ENCODE measurements around the gene ARG2.

DNA sequence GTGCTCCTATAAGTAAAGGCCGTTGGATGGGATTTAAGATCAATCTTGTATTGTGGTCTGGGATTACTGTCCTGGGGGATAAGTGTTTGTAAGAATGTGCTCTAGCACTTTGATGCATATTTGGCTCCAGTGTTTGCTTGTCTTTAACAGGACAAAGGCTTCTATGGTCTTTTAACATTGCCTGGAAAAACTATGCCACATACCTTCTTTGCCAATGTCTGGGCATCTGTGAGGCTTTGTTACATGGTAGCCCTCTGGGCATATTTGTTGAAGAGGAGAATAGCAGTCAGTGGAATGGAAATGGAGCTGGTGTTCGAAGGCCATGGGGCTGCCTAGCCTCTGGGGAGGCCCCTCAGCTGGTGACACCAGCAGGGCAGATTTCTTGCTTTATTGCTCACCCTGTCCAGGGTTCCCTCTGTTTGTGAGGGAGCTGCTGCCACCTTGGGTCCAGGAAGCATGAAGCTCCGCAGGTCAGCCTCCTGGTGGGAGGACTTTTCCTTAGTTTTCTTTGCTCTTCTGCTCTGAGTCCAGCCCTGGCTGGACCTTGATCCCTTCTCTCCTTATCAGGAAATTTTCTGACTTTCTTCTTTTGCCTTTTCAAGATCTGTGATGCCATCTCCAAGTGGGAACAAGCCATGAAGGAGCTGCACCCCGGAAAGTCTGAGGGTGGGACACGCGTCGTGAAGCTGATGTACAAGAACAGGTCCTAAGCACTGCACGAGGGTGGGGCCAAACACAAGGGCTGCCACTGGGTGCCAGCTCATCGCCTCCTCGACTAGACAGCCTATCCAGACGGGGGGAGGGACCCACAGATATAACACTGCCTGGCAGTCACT, 39.2 kb upstream of the ARG2 start:
- TF ChIP-seq, protein P1, sequence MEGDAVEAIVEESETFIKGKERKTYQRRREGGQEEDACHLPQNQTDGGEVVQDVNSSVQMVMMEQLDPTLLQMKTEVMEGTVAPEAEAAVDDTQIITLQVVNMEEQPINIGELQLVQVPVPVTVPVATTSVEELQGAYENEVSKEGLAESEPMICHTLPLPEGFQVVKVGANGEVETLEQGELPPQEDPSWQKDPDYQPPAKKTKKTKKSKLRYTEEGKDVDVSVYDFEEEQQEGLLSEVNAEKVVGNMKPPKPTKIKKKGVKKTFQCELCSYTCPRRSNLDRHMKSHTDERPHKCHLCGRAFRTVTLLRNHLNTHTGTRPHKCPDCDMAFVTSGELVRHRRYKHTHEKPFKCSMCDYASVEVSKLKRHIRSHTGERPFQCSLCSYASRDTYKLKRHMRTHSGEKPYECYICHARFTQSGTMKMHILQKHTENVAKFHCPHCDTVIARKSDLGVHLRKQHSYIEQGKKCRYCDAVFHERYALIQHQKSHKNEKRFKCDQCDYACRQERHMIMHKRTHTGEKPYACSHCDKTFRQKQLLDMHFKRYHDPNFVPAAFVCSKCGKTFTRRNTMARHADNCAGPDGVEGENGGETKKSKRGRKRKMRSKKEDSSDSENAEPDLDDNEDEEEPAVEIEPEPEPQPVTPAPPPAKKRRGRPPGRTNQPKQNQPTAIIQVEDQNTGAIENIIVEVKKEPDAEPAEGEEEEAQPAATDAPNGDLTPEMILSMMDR (IDR thresholded peaks at IDR 0.05; ENCODE audit: low read depth, low read length, poor library complexity, severe bottlenecking), result no peak
- TF ChIP-seq EZH2phosphoT487 (IDR thresholded peaks at IDR 0.05; ENCODE audit: borderline replicate concordance, low read length), result no peak
